ENCODE data around the gene CDKL4.
"Not testable (repeated sequence)": the region's sequence is repeated elsewhere in the genome, so short reads cannot be mapped to it uniquely, and the experiment has no call there.

The CDKL4 gene

DNA sequence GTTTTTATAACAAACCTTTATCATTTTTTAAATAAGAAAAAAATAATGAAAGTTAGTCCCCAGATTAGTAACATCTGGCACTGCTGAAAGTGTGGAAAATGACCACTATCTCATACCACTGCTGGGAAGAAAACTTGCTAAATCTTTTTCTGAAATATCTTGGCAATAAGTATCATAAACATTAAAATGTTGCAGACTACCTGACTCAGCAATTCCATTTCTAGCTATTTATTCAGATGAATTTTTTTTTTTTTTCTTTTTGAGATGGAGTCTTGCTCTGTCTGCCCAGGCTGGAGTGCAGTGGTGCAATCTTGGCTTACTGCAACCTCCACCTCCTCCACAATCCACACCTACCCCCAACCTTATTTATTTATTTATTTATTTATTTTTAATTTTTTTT is 87.7 kb downstream of the CDKL4 start:
- no peak for DNase-seq
- in situ Hi-C loops (cut with HindIII; ENCODE audit: low pct_ligation_motif_present, low sequenced_read_pairs), result no loop called here
- TF ChIP-seq, protein P1, sequence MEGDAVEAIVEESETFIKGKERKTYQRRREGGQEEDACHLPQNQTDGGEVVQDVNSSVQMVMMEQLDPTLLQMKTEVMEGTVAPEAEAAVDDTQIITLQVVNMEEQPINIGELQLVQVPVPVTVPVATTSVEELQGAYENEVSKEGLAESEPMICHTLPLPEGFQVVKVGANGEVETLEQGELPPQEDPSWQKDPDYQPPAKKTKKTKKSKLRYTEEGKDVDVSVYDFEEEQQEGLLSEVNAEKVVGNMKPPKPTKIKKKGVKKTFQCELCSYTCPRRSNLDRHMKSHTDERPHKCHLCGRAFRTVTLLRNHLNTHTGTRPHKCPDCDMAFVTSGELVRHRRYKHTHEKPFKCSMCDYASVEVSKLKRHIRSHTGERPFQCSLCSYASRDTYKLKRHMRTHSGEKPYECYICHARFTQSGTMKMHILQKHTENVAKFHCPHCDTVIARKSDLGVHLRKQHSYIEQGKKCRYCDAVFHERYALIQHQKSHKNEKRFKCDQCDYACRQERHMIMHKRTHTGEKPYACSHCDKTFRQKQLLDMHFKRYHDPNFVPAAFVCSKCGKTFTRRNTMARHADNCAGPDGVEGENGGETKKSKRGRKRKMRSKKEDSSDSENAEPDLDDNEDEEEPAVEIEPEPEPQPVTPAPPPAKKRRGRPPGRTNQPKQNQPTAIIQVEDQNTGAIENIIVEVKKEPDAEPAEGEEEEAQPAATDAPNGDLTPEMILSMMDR (IDR thresholded peaks at IDR 0.05; ENCODE audit: low read depth, low read length, missing control alignments), result no peak

DNA sequence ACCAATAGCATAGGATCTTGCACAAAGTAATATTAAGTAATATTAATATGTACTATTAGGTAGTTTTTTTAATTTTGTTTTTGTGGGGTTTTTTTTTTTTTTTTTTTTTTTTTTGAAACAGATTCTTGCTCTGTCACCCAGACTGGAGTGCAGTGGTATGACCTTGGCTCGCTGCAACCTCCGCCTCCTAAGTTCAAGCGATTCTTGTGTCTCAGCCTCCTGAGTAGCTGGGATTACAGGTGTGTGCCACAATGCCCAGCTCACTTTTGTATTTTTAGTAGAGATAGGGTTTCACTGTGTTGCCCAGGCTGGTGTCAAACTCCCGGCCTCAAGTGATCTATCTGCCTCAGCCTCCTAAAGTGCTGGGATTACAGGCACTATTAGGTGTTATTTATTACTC is 88.2 kb downstream of the CDKL4 start:
- DNase-seq; H3K36me3 ChIP-seq (replicated peaks); in situ Hi-C loops (cut with HindIII; ENCODE audit: low pct_ligation_motif_present, low sequenced_read_pairs); H3K27me3 ChIP-seq (replicated peaks); H3K4me3 ChIP-seq (ENCODE audit: low read depth, low read length); H3K27ac ChIP-seq: not testable (repeated sequence)

More for the DNA sequence above, 87.7 kb downstream of the CDKL4 start:
- no peaks in the 10 kb centered on the region for H3K27me3 ChIP-seq (replicated peaks)
- H3K36me3 ChIP-seq (replicated peaks), result no peaks in the 10 kb centered on the region
- no peak overlapping the region for H3K4me3 ChIP-seq (ENCODE audit: low read depth, low read length)
- no peak overlapping the region for H3K27ac ChIP-seq

DNA sequence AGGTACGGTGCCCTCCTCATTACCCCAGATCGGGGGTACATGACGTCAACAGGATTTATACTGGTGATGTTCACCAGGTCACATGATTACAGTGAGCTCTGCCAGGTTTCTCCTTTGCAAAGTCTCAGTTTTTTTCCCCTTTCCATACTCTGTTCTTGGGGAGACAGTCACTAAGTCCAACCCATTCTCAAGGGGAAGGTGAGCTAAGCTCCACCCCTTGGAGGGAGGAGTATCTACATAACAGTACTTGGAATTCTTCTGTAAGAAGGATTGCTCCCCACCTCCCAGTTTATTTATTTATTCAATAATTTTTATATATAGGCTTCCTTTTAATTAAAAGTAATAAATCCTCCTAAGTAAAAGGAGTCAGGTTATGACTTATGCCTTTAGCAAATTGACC is 88.8 kb downstream of the CDKL4 start:
- in situ Hi-C loops (cut with HindIII; ENCODE audit: low pct_ligation_motif_present, low sequenced_read_pairs), result no loop called here
- no peak overlapping the region for H3K4me3 ChIP-seq (ENCODE audit: low read depth, low read length)
- no peaks in the 10 kb centered on the region for H3K27me3 ChIP-seq (replicated peaks)
- no peak for DNase-seq
- H3K36me3 ChIP-seq (replicated peaks), result no peaks in the 10 kb centered on the region
- no peak overlapping the region for H3K27ac ChIP-seq
- TF ChIP-seq, protein P1 (IDR thresholded peaks at IDR 0.05; ENCODE audit: low read depth, low read length, missing control alignments), result no peak

DNA sequence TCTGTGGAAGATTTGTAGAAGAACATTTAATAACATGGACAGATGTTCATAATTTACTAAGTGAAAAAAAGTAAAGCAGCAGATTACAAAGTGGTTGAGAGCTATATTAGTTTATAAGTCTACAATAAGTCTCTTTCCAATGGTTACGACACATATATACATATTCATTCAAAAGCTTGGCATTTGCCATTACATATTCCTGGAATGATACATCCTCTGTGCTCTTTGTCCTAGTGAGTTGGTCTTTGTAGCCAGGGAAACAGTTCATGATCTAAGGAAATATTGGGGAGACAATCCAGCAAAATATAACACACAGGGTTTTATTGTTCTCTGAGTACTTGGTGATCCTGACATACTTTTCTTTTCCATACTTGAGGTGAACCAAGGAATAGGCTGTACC is 90.5 kb downstream of the CDKL4 start:
- H3K27me3 ChIP-seq (replicated peaks), result no peaks in the 10 kb centered on the region
- in situ Hi-C loops (cut with HindIII; ENCODE audit: low pct_ligation_motif_present, low sequenced_read_pairs), result no loop called here
- H3K4me3 ChIP-seq (ENCODE audit: low read depth, low read length), result no peak overlapping the region
- no peak for DNase-seq
- TF ChIP-seq, protein P1 (IDR thresholded peaks at IDR 0.05; ENCODE audit: low read depth, low read length, missing control alignments), result no peak
- no peak overlapping the region for H3K27ac ChIP-seq
- H3K36me3 ChIP-seq (replicated peaks), result no peaks in the 10 kb centered on the region

DNA sequence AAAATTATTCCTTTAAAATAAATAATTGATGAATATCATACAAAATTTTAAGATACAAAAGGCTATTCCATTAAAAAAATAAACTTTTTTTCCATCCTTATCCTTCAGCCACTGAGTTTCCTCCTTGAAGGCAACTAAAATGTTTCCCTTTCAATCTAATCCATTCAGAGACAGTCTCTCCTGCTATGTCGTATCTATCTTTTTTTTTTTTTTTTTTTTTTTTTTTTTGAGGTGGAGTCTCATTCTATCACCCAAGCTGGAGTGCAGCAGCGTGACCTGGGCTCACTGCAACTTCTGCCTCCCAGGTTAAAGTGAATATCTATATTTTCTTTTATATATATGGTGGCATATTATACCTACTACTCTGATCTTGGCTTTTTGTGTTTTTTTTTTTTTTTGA is 91.3 kb downstream of the CDKL4 start:
- Histone ChIP-seq H3K27ac (no peak overlapping the region), H3K4me3 (ENCODE audit: low read depth, low read length) (no peak overlapping the region), H3K36me3 (replicated peaks) (no peaks in the 10 kb centered on the region), H3K27me3 (replicated peaks) (no peaks in the 10 kb centered on the region)
- no peak for DNase-seq
- TF ChIP-seq, protein P1 (IDR thresholded peaks at IDR 0.05; ENCODE audit: low read depth, low read length, missing control alignments), result no peak
- in situ Hi-C loops (cut with HindIII; ENCODE audit: low pct_ligation_motif_present, low sequenced_read_pairs), result no loop called here

DNA sequence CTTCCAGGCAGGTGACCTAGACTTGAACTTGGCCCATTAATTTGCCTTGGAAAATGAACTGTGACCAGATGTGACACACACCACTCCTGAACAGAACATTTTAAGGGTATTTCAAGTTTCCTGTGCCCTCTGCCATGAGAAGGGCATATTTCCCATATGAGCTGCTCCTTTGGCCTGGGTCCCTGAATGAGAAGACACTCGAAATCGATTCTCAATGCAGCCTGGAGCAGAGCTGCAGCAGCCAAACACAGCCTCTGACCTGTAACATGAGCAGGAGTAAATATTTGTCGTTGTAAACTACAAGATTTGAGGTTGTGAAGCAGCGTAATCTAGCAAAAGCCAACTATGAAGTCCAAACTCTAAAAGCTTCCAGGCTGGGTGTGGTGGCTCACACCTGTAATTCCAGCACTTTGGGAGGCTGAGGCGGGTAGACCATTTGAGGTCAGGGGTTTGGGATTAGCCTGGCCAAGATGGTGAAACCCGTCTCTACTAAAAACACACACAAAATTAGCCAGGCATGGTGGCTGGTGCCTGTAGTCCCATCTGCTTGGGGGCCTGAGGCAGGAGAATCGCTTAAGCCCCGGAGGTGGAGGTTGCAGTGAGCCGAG is 92.8 kb downstream of the CDKL4 start:
- no peak for DNase-seq
- H3K36me3 ChIP-seq (replicated peaks), result no peaks in the 10 kb centered on the region
- no peak overlapping the region for H3K4me3 ChIP-seq (ENCODE audit: low read depth, low read length)
- in situ Hi-C loops (cut with HindIII; ENCODE audit: low pct_ligation_motif_present, low sequenced_read_pairs), result no loop called here
- H3K27me3 ChIP-seq (replicated peaks), result no peaks in the 10 kb centered on the region
- TF ChIP-seq, protein P1 (IDR thresholded peaks at IDR 0.05; ENCODE audit: low read depth, low read length, missing control alignments), result no peak
- H3K27ac ChIP-seq, result no peak overlapping the region

All from brain microvascular endothelial cell (primary cell).